HepG2 (cell line): ENCODE results near the gene EIF2S2. TPM values are rescaled to one million over a fixed set of nuclear protein-coding genes. Genes with fewer than 3 reads are reported as not detected.

Experiments
- FOSL1 ChIP-seq: sonication (generic); formaldehyde crosslinking; IDR thresholded peaks from 2 replicates; pipeline ENCODE4 v1.9.0; 2021; ENCODE audit warnings: missing genetic modification reagents, borderline replicate concordance
- NFRKB ChIP-seq: fragments of 450-650 bp; IDR thresholded peaks from 2 replicates; pipeline ENCODE4 v1.6.1; 2017
- NR2F6 ChIP-seq, 2 experiments: IDR thresholded peaks; 2 replicates each; pipeline ENCODE4 v1.6.1; 2016; ENCODE audit warnings: antibody characterized with exemption in 1 of 2, mild to moderate bottlenecking in 1 of 2
- ZKSCAN5 ChIP-seq: sonication (generic); formaldehyde crosslinking; IDR thresholded peaks from 2 replicates; pipeline ENCODE4 v1.5.1; 2020; ENCODE audit warnings: mild to moderate bottlenecking, missing genetic modification reagents
- ZKSCAN8 ChIP-seq: IDR thresholded peaks from 2 replicates; pipeline ENCODE4 v1.6.1; 2016; ENCODE audit warnings: borderline replicate concordance, missing genetic modification reagents, missing compliant biosample characterization
- ZNF207 ChIP-seq: fragments of 450-650 bp; IDR thresholded peaks from 2 replicates; pipeline ENCODE4 v1.6.1; 2016; ENCODE audit warnings: antibody characterized with exemption, borderline replicate concordance
- ZNF232 ChIP-seq: sonication (generic); formaldehyde crosslinking; IDR thresholded peaks from 2 replicates; pipeline ENCODE4 v1.4.0; 2020; ENCODE audit warnings: missing genetic modification reagents, borderline replicate concordance
- ZNF264 ChIP-seq: sonication (generic); formaldehyde crosslinking; IDR thresholded peaks from 2 replicates; pipeline ENCODE4 v1.4.0; 2020; ENCODE audit warnings: missing genetic modification reagents
- ZNF501 ChIP-seq: sonication (generic); formaldehyde crosslinking; IDR thresholded peaks from 2 replicates; pipeline ENCODE4 v1.5.1; 2020; ENCODE audit warnings: mild to moderate bottlenecking, moderate library complexity, missing genetic modification reagents
- ZNF773 ChIP-seq: sonication (generic); formaldehyde crosslinking; IDR thresholded peaks from 2 replicates; pipeline ENCODE4 v1.4.0; 2020; ENCODE audit warnings: missing genetic modification reagents, borderline replicate concordance
- polyA plus RNA-seq, 8 experiments: library from polyadenylated mRNA; depleted of rRNA in 3 of 8; stranded (reverse) in 7 of 8; unstranded in 1 of 8; fragments of >200 nt; fragmentation: Illumina TruSeq in 4 of 8; extraction: Trizol in 4 of 8; gene quantifications; 2 replicates each; pipeline versions ENCODE4 v1.2.1 to v1.2.3, GENCODE V29; 2011 to 2016; ENCODE audit warnings: low read depth in 4 of 8, missing spikeins in 1 of 8, mixed read lengths in 1 of 8; ENCODE audit not compliant: insufficient read depth in 1 of 8
- total RNA-seq, 5 experiments: library from RNA; depleted of rRNA; stranded (reverse); fragments of >200 nt; fragmentation: Illumina TruSeq; extraction: Trizol; gene quantifications; 2 replicates each; pipeline ENCODE4 v1.2.3, GENCODE V29; 2016; ENCODE audit warnings: low read depth in 1 of 5
- TF ChIP-seq, protein P1 (sequence below): IDR thresholded peaks from 2 replicates; pipeline ENCODE4 v1.6.1; 2016; ENCODE audit warnings: low read depth, borderline replicate concordance
- TF ChIP-seq, protein P2 (sequence below): sonication (generic); formaldehyde crosslinking; IDR thresholded peaks from 2 replicates; pipeline ENCODE4 v1.5.1; 2020; ENCODE audit warnings: mild to moderate bottlenecking, missing genetic modification reagents, moderate library complexity
- TF ChIP-seq, protein P3 (sequence below): sonication (generic); formaldehyde crosslinking; IDR thresholded peaks from 2 replicates; pipeline ENCODE4 v1.4.0; 2020; ENCODE audit warnings: missing genetic modification reagents, borderline replicate concordance
- TF ChIP-seq, protein P4 (sequence below): sonication (generic); formaldehyde crosslinking; IDR thresholded peaks from 2 replicates; pipeline ENCODE4 v1.8.0; 2022; ENCODE audit warnings: missing genetic modification reagents, mild to moderate bottlenecking, borderline replicate concordance
- TF ChIP-seq, protein P5 (sequence below): sonication (generic); formaldehyde crosslinking; IDR thresholded peaks from 2 replicates; pipeline ENCODE4 v1.8.0; 2022; ENCODE audit warnings: mild to moderate bottlenecking, missing genetic modification reagents
- TF ChIP-seq, protein P6 (sequence below): IDR thresholded peaks from 2 replicates; pipeline ENCODE4 v1.6.1; 2016
- TF ChIP-seq, protein P7 (sequence below): sonication (generic); formaldehyde crosslinking; IDR thresholded peaks from 2 replicates; pipeline ENCODE4 v1.8.0; 2022; ENCODE audit warnings: mild to moderate bottlenecking, missing genetic modification reagents, borderline replicate concordance

EIF2S2 gene
- total and polyA plus RNA-seq, 2 of the 13 experiments (the other 11 are each of a cell fraction or from before 2014, with no cell fraction given), result 126 to 213 TPM

DNA sequence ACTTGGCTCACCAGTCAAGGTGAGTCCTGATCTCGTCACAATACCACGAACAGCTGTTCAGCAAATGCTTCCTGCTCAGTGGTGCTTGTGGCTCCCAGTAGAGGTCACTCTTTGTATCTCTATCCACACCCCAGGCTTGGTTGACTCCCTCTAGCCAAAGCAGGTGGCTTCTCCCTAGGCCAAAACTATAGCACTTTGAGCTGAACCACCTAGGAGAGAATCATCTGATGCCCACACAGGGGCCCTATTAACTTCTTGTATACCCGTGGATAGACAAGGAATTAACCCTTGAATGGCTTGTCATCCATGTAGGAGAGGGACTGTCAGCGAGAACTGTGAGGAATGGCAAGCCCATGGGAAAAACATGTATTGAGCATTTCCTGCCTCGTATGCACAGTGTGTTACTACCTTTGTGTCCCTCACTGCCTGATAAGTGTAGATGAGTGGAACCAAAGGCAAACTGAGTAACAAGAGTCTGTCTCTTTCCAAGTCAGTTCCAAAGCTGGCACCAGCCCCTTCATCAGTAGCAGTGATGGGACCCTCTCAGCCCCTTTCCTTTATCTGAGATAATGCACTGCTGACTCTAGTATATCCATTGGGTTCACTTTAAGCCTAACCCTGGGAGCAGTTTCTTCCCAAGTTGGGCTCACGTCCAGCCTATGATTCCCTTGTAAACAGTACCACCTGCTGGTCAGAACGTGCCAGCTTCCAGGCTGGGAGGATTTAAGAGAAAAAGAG, 42.5 kb downstream of the EIF2S2 start (continued):
- TF ChIP-seq, protein P1, sequence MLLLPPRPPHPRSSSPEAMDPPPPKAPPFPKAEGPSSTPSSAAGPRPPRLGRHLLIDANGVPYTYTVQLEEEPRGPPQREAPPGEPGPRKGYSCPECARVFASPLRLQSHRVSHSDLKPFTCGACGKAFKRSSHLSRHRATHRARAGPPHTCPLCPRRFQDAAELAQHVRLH, result 0 out of 2 replicates have a peak, but pooled peaks have one; percentile 52
- TF ChIP-seq ZNF264 (CRISPR knock-in tag), result no peak
- TF ChIP-seq, protein P2, sequence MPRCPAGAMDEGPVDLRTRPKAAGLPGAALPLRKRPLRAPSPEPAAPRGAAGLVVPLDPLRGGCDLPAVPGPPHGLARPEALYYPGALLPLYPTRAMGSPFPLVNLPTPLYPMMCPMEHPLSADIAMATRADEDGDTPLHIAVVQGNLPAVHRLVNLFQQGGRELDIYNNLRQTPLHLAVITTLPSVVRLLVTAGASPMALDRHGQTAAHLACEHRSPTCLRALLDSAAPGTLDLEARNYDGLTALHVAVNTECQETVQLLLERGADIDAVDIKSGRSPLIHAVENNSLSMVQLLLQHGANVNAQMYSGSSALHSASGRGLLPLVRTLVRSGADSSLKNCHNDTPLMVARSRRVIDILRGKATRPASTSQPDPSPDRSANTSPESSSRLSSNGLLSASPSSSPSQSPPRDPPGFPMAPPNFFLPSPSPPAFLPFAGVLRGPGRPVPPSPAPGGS (CRISPR knock-in tag), result no peak
- TF ChIP-seq, protein P3, sequence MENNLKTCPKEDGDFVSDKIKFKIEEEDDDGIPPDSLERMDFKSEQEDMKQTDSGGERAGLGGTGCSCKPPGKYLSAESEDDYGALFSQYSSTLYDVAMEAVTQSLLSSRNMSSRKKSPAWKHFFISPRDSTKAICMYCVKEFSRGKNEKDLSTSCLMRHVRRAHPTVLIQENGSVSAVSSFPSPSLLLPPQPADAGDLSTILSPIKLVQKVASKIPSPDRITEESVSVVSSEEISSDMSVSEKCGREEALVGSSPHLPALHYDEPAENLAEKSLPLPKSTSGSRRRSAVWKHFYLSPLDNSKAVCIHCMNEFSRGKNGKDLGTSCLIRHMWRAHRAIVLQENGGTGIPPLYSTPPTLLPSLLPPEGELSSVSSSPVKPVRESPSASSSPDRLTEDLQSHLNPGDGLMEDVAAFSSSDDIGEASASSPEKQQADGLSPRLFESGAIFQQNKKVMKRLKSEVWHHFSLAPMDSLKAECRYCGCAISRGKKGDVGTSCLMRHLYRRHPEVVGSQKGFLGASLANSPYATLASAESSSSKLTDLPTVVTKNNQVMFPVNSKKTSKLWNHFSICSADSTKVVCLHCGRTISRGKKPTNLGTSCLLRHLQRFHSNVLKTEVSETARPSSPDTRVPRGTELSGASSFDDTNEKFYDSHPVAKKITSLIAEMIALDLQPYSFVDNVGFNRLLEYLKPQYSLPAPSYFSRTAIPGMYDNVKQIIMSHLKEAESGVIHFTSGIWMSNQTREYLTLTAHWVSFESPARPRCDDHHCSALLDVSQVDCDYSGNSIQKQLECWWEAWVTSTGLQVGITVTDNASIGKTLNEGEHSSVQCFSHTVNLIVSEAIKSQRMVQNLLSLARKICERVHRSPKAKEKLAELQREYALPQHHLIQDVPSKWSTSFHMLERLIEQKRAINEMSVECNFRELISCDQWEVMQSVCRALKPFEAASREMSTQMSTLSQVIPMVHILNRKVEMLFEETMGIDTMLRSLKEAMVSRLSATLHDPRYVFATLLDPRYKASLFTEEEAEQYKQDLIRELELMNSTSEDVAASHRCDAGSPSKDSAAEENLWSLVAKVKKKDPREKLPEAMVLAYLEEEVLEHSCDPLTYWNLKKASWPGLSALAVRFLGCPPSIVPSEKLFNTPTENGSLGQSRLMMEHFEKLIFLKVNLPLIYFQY (CRISPR knock-in tag), result 0 out of 2 replicates have a peak, but pooled peaks have one; percentile 53
- TF ChIP-seq FOSL1 (CRISPR knock-in tag), result no peak
- TF ChIP-seq ZKSCAN8 (CRISPR knock-in tag), result no peak
- TF ChIP-seq, protein P4, sequence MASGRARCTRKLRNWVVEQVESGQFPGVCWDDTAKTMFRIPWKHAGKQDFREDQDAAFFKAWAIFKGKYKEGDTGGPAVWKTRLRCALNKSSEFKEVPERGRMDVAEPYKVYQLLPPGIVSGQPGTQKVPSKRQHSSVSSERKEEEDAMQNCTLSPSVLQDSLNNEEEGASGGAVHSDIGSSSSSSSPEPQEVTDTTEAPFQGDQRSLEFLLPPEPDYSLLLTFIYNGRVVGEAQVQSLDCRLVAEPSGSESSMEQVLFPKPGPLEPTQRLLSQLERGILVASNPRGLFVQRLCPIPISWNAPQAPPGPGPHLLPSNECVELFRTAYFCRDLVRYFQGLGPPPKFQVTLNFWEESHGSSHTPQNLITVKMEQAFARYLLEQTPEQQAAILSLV (CRISPR knock-in tag), result no peak
- TF ChIP-seq NR2F6 (IDR thresholded peaks at IDR 0.05), result no peak
- 0 out of 2 replicates have a peak, but pooled peaks have one; percentile 29 for TF ChIP-seq NR2F6 (CRISPR knock-in tag; IDR thresholded peaks at IDR 0.05)
- no peak for TF ChIP-seq ZNF232 (CRISPR knock-in tag)
- TF ChIP-seq, protein P5, sequence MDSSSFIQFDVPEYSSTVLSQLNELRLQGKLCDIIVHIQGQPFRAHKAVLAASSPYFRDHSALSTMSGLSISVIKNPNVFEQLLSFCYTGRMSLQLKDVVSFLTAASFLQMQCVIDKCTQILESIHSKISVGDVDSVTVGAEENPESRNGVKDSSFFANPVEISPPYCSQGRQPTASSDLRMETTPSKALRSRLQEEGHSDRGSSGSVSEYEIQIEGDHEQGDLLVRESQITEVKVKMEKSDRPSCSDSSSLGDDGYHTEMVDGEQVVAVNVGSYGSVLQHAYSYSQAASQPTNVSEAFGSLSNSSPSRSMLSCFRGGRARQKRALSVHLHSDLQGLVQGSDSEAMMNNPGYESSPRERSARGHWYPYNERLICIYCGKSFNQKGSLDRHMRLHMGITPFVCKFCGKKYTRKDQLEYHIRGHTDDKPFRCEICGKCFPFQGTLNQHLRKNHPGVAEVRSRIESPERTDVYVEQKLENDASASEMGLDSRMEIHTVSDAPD, result no peak
- no peak for TF ChIP-seq ZNF773 (CRISPR knock-in tag)
- no peak for TF ChIP-seq ZNF207
- peak; percentile 66; the same call in 1 of the 2 replicates for TF ChIP-seq ZNF501 (CRISPR knock-in tag)
- TF ChIP-seq, protein P6, sequence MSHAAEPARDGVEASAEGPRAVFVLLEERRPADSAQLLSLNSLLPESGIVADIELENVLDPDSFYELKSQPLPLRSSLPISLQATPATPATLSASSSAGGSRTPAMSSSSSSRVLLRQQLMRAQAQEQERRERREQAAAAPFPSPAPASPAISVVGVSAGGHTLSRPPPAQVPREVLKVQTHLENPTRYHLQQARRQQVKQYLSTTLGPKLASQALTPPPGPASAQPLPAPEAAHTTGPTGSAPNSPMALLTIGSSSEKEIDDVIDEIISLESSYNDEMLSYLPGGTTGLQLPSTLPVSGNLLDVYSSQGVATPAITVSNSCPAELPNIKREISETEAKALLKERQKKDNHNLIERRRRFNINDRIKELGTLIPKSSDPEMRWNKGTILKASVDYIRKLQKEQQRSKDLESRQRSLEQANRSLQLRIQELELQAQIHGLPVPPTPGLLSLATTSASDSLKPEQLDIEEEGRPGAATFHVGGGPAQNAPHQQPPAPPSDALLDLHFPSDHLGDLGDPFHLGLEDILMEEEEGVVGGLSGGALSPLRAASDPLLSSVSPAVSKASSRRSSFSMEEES (CRISPR knock-in tag), result 0 out of 2 replicates have a peak, but pooled peaks have one; percentile 19
- 0 out of 2 replicates have a peak, but pooled peaks have one; percentile 37 for TF ChIP-seq ZKSCAN5 (CRISPR knock-in tag)
- no peak for TF ChIP-seq NFRKB
- TF ChIP-seq, protein P7, sequence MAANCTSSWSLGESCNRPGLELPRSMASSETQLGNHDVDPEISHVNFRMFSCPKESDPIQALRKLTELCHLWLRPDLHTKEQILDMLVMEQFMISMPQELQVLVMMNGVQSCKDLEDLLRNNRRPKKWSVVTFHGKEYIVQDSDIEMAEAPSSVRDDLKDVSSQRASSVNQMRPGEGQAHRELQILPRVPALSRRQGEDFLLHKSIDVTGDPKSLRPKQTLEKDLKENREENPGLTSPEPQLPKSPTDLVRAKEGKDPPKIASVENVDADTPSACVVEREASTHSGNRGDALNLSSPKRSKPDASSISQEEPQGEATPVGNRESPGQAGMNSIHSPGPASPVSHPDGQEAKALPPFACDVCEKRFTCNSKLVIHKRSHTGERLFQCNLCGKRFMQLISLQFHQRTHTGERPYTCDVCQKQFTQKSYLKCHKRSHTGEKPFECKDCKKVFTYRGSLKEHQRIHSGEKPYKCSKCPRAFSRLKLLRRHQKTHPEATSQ (CRISPR knock-in tag), result no peak
